ENCODE data around the gene JARID2.
A peak's percentile ranks its signal among the peaks of the same experiment; 100 is the strongest.
"Not testable (repeated sequence)": the region's sequence is repeated elsewhere in the genome, so short reads cannot be mapped to it uniquely, and the experiment has no call there.

Gene JARID2

DNA sequence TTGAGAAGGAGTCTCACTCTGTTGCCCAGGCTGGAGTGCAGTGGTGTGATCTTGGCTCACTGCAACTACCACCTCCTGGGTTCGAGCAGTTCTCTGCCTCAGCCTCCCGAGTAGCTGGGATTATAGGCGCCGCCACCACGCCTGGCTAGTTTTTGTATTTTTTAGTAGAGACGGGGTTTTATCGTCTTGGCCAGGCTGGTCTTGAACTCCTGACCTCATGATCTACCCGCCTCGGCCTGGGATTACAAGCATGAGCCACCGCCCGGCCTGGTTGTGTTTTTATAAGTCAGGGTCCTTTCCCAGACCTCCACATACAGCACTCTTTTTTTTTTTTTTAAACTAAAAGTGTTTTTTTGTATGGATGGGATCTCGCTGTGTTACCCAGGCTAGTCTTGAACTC is 51.3 kb downstream of the JARID2 start:
- DNase-seq = not testable (repeated sequence)

GRCh38 chr6:15297895-15298590 is 52.2 kb downstream of the JARID2 start:
- intact Hi-C loops (cut with DNase I) = no loop called here
- no peak for DNase-seq

More for the DNA sequence above, 51.3 kb downstream of the JARID2 start:
- intact Hi-C loops (cut with DNase I) = not testable (repeated sequence)

DNA sequence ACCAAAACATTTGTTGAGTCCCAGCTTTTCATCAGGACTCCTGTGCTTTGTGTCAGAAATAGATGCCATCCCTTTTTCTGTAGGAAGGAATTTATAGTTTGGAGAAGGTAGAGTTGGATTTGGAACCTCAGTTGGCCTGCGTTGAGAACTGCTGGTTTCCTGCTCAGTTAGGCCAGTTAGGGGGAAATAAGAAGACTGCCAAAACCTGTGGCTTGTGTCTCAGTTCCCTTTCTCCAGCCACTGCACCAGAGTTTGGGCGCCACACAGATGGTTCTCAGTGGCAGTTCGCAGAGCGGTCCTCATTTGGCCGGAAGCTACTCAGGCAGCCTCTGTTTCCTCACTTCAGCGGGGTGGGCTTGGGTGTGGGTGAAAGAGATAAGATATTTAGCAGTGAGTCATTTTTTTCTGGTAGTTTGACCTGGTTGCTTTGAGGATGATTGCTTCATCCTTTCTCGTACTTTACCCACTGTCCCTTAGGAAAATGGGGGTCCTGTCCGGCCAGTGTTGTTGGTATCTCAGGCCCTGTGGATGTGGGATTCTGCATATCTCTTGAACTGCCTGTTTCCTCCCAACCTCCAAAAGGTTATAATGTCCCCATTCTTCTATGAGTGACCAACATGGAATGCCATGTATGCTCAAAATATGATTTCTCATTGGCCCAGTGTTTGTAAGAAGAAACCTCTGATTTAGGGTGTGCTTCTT is 53.7 kb downstream of the JARID2 start:
- peak in 23 of 42 donors; percentile 15 to 63 (median 32) for DNase-seq
- intact Hi-C loops (cut with DNase I) = no loop called here

DNA sequence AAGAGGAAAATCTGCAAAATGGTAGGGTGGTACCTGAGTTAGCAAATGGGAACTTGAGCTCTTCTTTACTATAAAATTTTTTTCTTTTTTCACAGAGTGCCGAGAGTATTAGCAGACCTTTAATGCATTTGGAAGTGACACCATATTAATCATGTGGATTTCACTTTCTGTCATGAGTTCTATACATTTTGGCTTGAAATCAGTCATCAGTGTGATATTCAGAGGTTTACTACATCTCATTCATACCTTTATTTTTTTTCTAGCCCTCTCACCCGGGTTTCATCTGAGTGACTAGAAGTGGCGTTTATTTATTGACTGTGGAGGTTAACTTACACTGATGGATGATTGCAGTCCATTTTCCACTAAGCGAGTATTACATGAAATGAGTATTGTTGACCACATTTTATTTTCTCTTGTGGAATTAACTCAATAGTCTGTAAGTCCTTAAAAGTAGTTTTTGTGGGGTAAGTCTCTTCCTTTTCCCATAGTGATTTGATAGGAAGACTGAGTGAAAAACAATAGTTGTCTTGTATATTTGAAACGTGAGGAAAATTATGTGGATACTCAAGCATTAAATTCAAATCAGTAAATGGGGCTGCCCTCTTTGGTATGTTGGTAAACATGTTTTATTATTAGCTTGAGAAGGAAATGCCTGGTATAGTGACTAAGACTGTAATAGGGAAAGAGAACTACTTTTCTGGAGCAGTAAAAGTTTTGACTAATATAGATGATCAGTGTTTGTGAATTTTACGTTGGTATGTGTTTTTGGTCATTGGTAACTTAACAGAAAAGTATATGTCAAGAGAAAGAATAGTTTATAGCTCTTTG is 55.5 kb downstream of the JARID2 start:
- intact Hi-C loops (cut with DNase I) = no loop called here
- DNase-seq = no peak

DNA sequence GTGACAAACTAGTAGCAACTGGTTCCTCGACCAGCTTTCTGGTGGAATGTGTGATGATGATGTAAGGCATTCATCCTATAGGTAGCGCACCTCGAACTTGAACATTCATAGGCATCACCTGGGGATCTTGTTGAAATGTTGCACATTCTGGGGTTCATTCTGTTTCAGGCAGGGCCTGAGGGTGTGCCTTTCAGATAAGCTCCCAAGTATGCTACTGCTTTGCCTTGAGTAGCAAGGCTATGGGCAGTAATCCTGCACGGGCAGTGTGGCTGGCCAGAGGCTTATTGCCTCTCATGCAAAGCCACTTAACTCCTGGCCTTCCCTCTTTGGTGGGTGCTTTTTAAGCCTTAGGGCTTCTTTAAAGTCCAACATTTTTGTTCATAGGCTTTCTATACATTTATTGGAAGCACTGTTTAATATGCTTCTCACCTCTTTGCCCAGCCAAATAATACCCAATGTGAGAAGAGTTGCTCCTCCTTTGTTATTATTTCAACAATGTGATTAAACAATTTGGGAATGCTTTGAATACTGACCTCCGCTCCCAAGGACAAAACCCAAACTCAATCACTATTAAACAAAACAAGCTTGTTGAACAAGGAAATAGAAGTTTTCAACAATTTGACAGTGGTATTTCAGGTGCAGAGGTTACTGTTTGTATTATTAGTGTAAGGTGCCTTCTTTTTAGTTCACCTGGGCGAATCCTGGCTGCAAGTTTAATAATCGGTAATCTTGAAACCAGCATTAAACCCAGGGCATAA is 57.5 kb downstream of the JARID2 start:
- intact Hi-C loops (cut with DNase I) = no loop called here
- DNase-seq = no peak

GRCh38 chr6:15303920-15304291 is 58.0 kb downstream of the JARID2 start:
- no peak for DNase-seq

DNA sequence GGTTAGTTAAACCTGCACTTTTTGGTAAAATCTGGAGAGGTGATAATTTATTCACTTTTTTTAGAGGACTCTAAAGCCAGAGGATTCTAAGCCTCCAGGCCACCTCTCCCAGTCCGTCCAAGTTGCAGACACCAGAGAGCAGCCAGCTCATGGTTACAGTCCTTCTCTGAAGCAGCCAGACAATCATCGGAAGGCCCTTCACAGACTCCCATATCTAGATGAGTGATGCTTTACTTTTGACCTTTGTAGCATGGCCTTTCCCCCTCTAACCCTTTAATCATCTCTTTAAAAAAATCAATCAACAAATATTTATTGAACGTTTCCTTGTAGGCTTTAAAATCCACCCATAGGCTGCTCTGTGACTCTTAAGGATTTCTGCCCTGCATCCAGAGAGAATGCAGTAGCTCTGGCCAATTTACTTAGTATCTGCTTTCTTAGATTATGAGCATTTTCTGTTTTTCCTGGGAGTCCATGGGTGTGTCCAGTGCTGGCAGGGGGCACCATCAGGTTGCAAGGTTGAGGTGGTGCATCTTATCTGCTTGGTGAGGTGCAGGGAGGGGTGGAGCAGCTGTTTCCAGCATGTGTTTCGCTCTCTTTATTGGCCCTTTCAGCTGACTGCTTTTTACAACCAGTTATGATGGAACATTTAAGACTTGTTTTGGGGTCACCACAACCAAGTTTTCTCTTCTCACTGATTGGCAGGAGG is 58.6 kb downstream of the JARID2 start:
- intact Hi-C loops (cut with DNase I) = no loop called here
- no peak for DNase-seq

More at GRCh38 chr6:15303920-15304291, 58.0 kb downstream of the JARID2 start:
- intact Hi-C loops (cut with DNase I) = no loop called here

- intact Hi-C loops (cut with DNase I) = no loop called here
- no peak for DNase-seq
Measured at GRCh38 chr6:15305496-15305895, 59.6 kb downstream of the JARID2 start.

DNA sequence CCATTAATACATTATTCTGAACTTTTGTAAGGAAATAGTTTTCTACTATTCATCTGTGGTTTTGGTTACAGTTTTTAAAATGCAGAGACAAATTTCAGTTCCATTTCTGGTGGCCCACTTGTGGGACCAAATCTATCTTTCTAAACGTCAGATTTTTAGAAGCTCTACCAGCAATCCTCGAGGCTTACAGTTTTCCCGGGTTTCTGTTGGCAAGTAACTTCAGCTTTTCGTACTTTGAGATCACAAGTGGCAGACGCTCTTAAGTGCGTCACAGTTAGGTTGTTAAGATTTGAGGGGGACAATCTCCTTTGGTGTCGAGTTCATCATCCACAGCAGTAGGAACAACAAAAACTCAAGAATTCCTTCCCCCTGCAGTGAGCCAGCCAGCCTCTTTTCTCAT is 60.0 kb downstream of the JARID2 start:
- no peak for DNase-seq
- intact Hi-C loops (cut with DNase I) = no loop called here

DNA sequence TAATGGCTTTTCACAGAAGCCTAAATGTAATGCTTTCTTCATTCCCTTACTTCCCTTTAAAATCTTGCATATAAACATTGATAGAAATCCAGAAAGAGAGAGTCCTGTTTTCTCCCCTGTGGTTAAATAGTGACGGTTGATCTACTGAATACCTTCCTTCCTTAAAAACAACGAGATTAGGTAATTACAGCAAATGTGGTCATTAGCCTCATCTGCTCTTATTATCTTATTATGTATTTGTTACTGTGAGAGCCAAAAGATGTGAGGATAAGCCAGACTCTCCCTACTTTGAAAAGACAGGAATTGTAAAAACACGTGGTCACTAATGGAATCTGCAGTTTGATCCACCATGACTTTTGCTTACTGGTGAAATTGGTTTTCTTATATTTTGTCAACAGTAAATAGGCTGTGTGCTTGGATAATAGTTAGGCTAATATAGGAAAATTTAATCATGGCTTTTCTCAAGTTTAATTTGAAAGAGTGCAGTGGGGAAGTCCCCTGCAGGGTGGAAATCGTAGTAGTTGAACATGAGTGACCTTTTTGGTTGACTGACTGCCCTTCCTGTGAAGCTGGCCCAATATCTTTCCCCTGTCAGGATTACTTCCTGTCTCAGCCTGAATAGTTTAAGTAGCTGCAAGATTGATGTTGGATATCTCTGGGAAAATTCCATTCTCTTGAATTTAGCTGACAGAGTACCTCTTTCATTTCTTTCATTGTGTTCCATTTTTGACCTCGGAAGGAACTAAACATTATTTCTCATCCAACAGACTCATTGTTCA is 62.8 kb downstream of the JARID2 start:
- intact Hi-C loops (cut with DNase I) = no loop called here
- DNase-seq = no peak

GRCh38 chr6:15309611-15310283 is 63.9 kb downstream of the JARID2 start:
- no peak for DNase-seq
- intact Hi-C loops (cut with DNase I) = loop anchor here (10.0 kb wide), 1 partner anchor 55 kb away; no protein-coding TSS in a partner anchor

DNA sequence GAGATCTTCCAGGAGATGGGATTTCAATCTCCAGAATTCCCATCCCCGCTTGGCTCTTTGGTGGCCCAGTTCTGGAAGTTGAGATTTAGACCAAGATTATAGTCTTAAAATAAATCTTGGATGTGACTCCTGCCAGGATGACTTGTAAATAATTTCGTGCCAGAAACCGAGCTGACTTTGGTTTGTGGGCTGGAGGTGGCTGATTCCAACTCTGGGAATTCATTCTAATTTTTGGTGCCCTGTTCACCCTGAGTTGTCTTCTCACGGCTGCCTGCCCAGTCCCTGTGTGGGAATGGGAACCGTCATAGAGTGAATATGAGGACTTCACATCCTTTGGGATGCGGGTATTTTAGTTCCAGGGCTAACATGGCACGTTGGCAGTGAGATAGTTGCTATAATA is 64.8 kb downstream of the JARID2 start:
- DNase-seq = no peak
- intact Hi-C loops (cut with DNase I) = loop anchor here (10.0 kb wide), 1 partner anchor 56 kb away; no protein-coding TSS in a partner anchor

GRCh38 chr6:15312500-15312899 is 66.6 kb downstream of the JARID2 start:
- intact Hi-C loops (cut with DNase I) = loop anchor here (10.0 kb wide), 1 partner anchor 58 kb away; no protein-coding TSS in a partner anchor
- no peak for DNase-seq

DNA sequence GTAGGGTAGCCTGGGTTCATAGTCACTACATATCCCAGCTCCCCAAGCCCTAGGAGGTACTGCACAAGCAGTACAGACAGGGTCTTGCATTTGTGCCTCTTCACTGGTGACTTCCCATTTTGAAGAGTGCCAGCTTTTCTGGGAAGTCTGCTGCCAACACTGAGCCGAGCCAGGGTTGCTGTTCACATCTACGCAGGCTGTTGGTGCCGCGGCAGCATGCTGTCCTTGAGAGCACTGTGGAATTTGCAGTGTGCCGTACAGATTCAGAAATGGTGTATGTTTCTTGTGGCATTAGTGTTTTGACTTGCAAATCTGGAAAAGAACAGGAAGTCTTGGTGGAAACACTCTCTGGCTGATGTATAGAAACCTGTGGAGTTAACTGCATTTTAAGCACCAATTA is 67.5 kb downstream of the JARID2 start:
- DNase-seq = peak in 41 of 42 donors; percentile 29 to 83 (median 57)

GRCh38 chr6:15316754-15317153 is 70.9 kb downstream of the JARID2 start:
- intact Hi-C loops (cut with DNase I) = loop anchor here (10.0 kb wide), 1 partner anchor 62 kb away; no protein-coding TSS in a partner anchor
- DNase-seq = peak in 1 of 42 donors; percentile 12

More for the DNA sequence above, 67.5 kb downstream of the JARID2 start:
- intact Hi-C loops (cut with DNase I) = loop anchor here (10.0 kb wide), 1 partner anchor 59 kb away; no protein-coding TSS in a partner anchor

GRCh38 chr6:15317251-15317650 is 71.4 kb downstream of the JARID2 start:
- intact Hi-C loops (cut with DNase I) = loop anchor here (10.0 kb wide), 1 partner anchor 62 kb away; no protein-coding TSS in a partner anchor
- DNase-seq = no peak

Data from head of caudate nucleus (tissue), 42 donors.